ENCODE results near the gene KYNU.
"Not testable (repeated sequence)": the region's sequence is repeated elsewhere in the genome, so short reads cannot be mapped to it uniquely, and the experiment has no call there.

The KYNU gene

GRCh38 chr2:142871396-142871795 lies 6.1 kb upstream of the KYNU start:
- no peak for DNase-seq

- DNase-seq, result no peak
Observed at GRCh38 chr2:142872882-142873724, 4.4 kb upstream of the KYNU start.

- DNase-seq, result no peak
Observed at GRCh38 chr2:142873831-142874287, 3.6 kb upstream of the KYNU start.

GRCh38 chr2:142874293-142874814 lies 3.1 kb upstream of the KYNU start:
- no peak for DNase-seq

GRCh38 chr2:142875010-142875409 lies 2.5 kb upstream of the KYNU start:
- no peak for DNase-seq

- DNase-seq, result no peak
Observed at GRCh38 chr2:142875652-142876051, 1.8 kb upstream of the KYNU start.

- no peak for DNase-seq
Observed at GRCh38 chr2:142876423-142876822, 1.0 kb upstream of the KYNU start.

GRCh38 chr2:142878031-142878678 lies 691 bp downstream of the KYNU start:
- no peak for DNase-seq

GRCh38 chr2:142879151-142879550 lies 1.7 kb downstream of the KYNU start:
- DNase-seq, result no peak

- no peak for DNase-seq
Observed at GRCh38 chr2:142880279-142880678, 2.8 kb downstream of the KYNU start.

GRCh38 chr2:142881619-142882018 lies 4.2 kb downstream of the KYNU start:
- no peak for DNase-seq

- DNase-seq, result not testable (repeated sequence)
Observed at GRCh38 chr2:142882500-142882899, 5.0 kb downstream of the KYNU start.

GRCh38 chr2:142883526-142883925 lies 6.1 kb downstream of the KYNU start:
- no peak for DNase-seq

GRCh38 chr2:142885543-142885942 lies 8.1 kb downstream of the KYNU start:
- no peak for DNase-seq

GRCh38 chr2:142892715-142893114 lies 15.3 kb downstream of the KYNU start:
- DNase-seq, result no peak

GRCh38 chr2:142893241-142893640 lies 15.8 kb downstream of the KYNU start:
- no peak for DNase-seq

GRCh38 chr2:142897807-142898206 lies 20.3 kb downstream of the KYNU start:
- no peak for DNase-seq

- not testable (repeated sequence) for DNase-seq
Observed at GRCh38 chr2:142900327-142900726, 22.9 kb downstream of the KYNU start.

GRCh38 chr2:142901780-142902179 lies 24.3 kb downstream of the KYNU start:
- no peak for DNase-seq

GRCh38 chr2:142903726-142904125 lies 26.3 kb downstream of the KYNU start:
- DNase-seq, result not testable (repeated sequence)

- no peak for DNase-seq
Observed at GRCh38 chr2:142907653-142908052, 30.2 kb downstream of the KYNU start.

GRCh38 chr2:142914507-142915313 lies 37.2 kb downstream of the KYNU start:
- no peak for DNase-seq
